Panc1 (cell line): Measurements from ENCODE around the gene PSD4. TPM values are rescaled to one million over a fixed set of nuclear protein-coding genes. Genes with fewer than 3 reads are reported as not detected.

Experiments used
- ATAC-seq: fragments of 200-7000 bp; cut with Tn5 transposase; 2 replicates; pipeline ENCODE4 v1.9.1; 2020; ENCODE audit warnings: mild to moderate bottlenecking, moderate library complexity
- BruUV-seq: library from RNA; stranded (reverse); fragments of 400-500 nt; replicated peaks from 2 replicates; lab custom pipeline; 2021; lab: Mats Ljungman, UMichigan
- CTCF ChIA-PET: fragments of 300-600 bp; sonication (Branson Sonifier 250); formaldehyde crosslinking; loops from one replicate; lab custom pipeline; 2022; ENCODE audit warnings: antibody characterized with exemption; lab: Charles Lee
- POLR2A ChIA-PET: fragments of 300-600 bp; sonication (Branson Sonifier 250); formaldehyde crosslinking; loops from one replicate; lab custom pipeline; 2022; ENCODE audit warnings: antibody characterized with exemption; lab: Charles Lee
- DNase-seq: peaks from one replicate; pipeline ENCODE4 v3.0.0-alpha.2; 2010; ENCODE audit warnings: low read depth, low spot score
- H3K27ac ChIP-seq: 2 replicates; pipeline ENCODE4 v1.5.1; 2011; ENCODE audit warnings: mild to moderate bottlenecking, low read length, inconsistent platforms
- H3K27me3 ChIP-seq: fragments of 200-500 bp; sonication (Bioruptor generic); 2 replicates; pipeline ENCODE4 v1.6.0; 2014; ENCODE audit warnings: low read length, inconsistent platforms; ENCODE audit not compliant: control insufficient read depth, insufficient read depth
- H3K36me3 ChIP-seq: fragments of 200-500 bp; sonication (Bioruptor generic); 2 replicates; pipeline ENCODE4 v1.5.1; 2014; ENCODE audit warnings: inconsistent platforms, mild to moderate bottlenecking, low read length, moderate library complexity; ENCODE audit not compliant: control insufficient read depth, insufficient read depth
- H3K4me1 ChIP-seq: 2 replicates; pipeline ENCODE4 v1.5.1; 2011; ENCODE audit warnings: inconsistent platforms, mild to moderate bottlenecking, low read length, moderate library complexity; ENCODE audit not compliant: control insufficient read depth, insufficient read depth
- H3K4me3 ChIP-seq, 2 experiments: 2 replicates each; pipeline ENCODE4 v1.5.1; 2011 to 2012; ENCODE audit warnings: low read depth in 2 of 2, low read length in 2 of 2, mild to moderate bottlenecking in 2 of 2, inconsistent platforms in 1 of 2, moderate library complexity in 1 of 2
- H3K9me3 ChIP-seq: fragments of 200-500 bp; sonication (Bioruptor generic); 2 replicates; pipeline ENCODE4 v1.5.1; 2014; ENCODE audit warnings: low read depth, mild to moderate bottlenecking, inconsistent platforms, low read length, moderate library complexity; ENCODE audit not compliant: control insufficient read depth, insufficient read depth
- CTCF ChIP-seq: fragments of 450-650 bp; IDR thresholded peaks from 2 replicates; pipeline ENCODE4 v1.5.1; 2017; ENCODE audit warnings: mild to moderate bottlenecking
- POLR2AphosphoS5 ChIP-seq: IDR thresholded peaks from 2 replicates; pipeline ENCODE4 v1.6.1; 2012; ENCODE audit warnings: mild to moderate bottlenecking, low read depth, low read length, moderate library complexity
- REST ChIP-seq, 2 experiments: IDR thresholded peaks; 2 replicates each; pipeline ENCODE4 v1.6.1; 2011 to 2012; ENCODE audit warnings: low read depth in 2 of 2, control low read depth in 1 of 2, low read length in 1 of 2, mild to moderate bottlenecking in 1 of 2, moderate library complexity in 1 of 2; ENCODE audit not compliant: insufficient read depth in 1 of 2
- SIN3A ChIP-seq: IDR thresholded peaks from 2 replicates; pipeline ENCODE4 v1.6.1; 2012; ENCODE audit warnings: low read depth, mild to moderate bottlenecking, low read length, moderate library complexity, borderline replicate concordance; ENCODE audit not compliant: insufficient read depth
- TCF7L2 ChIP-seq: IDR thresholded peaks from 2 replicates; pipeline ENCODE4 v1.6.1; 2011; ENCODE audit warnings: mild to moderate bottlenecking, low read depth, low read length, inconsistent platforms
- in situ Hi-C: cut with HindIII; loops from 2 replicates; pipeline ENCODE4 v1.10.0; 2016; ENCODE audit warnings: low sequenced_read_pairs, low pct_unique_long_range_greater_than_20kb
- intact Hi-C: fragments of 100-400 bp; cut with micrococcal nuclease; formaldehyde crosslinking; loops from one replicate; pipeline ENCODE4 v1.10.0; 2022; ENCODE audit not compliant: unreplicated experiment
- total RNA-seq: library from RNA; stranded (reverse); gene quantifications from one replicate; pipeline ENCODE4 v1.2.1, GENCODE V29; 2021; ENCODE audit not compliant: unreplicated experiment

Gene PSD4
- total RNA-seq, 1 experiment from 2014 or later, result 3.6 TPM

- TF ChIP-seq POLR2AphosphoS5 (no peak), SIN3A (no peak), CTCF (no peak), TCF7L2 (no peak), REST (IDR thresholded peaks at IDR 0.05; ENCODE audit: insufficient read depth in 1 of 2, low read depth in 2 of 2, low read length in 1 of 2) (no peak)
- no peaks in the 10 kb centered on the region for H3K9me3 ChIP-seq
- DNase-seq, result peak; percentile 100
- intact Hi-C loops (no loop called here), in situ Hi-C loops (no loop called here)
- peak overlapping the region; percentile 87 for H3K27ac ChIP-seq
- H3K4me3 ChIP-seq, result no peak overlapping the region
- no peaks in the 10 kb centered on the region for H3K36me3 ChIP-seq
- peaks cover 21% of the 10 kb centered on the region for H3K4me1 ChIP-seq
- BruUV-seq, result no TSS peak
- ATAC-seq, result peak; percentile 95
- no peaks in the 10 kb centered on the region for H3K27me3 ChIP-seq
- ChIA-PET POLR2A (interaction anchor here (0.6 kb wide), 1 partner anchor 42 kb away, joined by 6 read pairs; no protein-coding TSS in a partner anchor), CTCF (interaction anchor here (1.0 to 1.7 kb wide), 3 partner anchors 10 to 103 kb away, joined by 5 to 7 read pairs (median 6); no protein-coding TSS in a partner anchor)
Observed at GRCh38 chr2:113240915-113241911, 67.4 kb downstream of the PSD4 start.

GRCh38 chr2:113242327-113242726, 68.6 kb downstream of the PSD4 start:
- H3K4me3 ChIP-seq, result no peak overlapping the region
- ATAC-seq (no peak), DNase-seq (no peak)
- BruUV-seq, result no TSS peak
- no peaks in the 10 kb centered on the region for H3K36me3 ChIP-seq
- no peaks in the 10 kb centered on the region for H3K9me3 ChIP-seq
- CTCF ChIA-PET, result no interaction called here
- H3K4me1 ChIP-seq, result peaks cover 21% of the 10 kb centered on the region
- peak overlapping the region; percentile 87 for H3K27ac ChIP-seq
- intact Hi-C loops (no loop called here), in situ Hi-C loops (no loop called here)
- no peak for TF ChIP-seq POLR2AphosphoS5
- POLR2A ChIA-PET, result no interaction called here
- H3K27me3 ChIP-seq, result no peaks in the 10 kb centered on the region
